RWPE1 (cell line): ENCODE results near the gene CPNE1.

Experiments
- CTCF ChIA-PET: fragments of 350-600 bp; sonication (Branson Sonifier 250); formaldehyde crosslinking; extraction: SDS; loops from one replicate; lab custom pipeline; 2021; lab: Yijun Ruan, JAX
- POLR2A ChIA-PET: fragments of 400-600 bp; formaldehyde crosslinking; extraction: SDS; loops from one replicate; lab custom pipeline; 2020; ENCODE audit warnings: antibody characterized with exemption; ENCODE audit not compliant: low non-redundant PET; lab: Yijun Ruan, JAX
- DNase-seq: peaks from one replicate; pipeline ENCODE4 v3.0.0; 2012; ENCODE audit warnings: low spot score
- H3K27ac ChIP-seq: fragments of 450-650 bp; 2 replicates; pipeline ENCODE4 v1.5.1; 2017
- TF ChIP-seq, protein P1 (sequence below): fragments of 450-650 bp; conservative IDR thresholded peaks from 2 replicates; pipeline ENCODE4 v1.5.1; 2017; ENCODE audit warnings: low read depth, mild to moderate bottlenecking

CPNE1 gene

DNA sequence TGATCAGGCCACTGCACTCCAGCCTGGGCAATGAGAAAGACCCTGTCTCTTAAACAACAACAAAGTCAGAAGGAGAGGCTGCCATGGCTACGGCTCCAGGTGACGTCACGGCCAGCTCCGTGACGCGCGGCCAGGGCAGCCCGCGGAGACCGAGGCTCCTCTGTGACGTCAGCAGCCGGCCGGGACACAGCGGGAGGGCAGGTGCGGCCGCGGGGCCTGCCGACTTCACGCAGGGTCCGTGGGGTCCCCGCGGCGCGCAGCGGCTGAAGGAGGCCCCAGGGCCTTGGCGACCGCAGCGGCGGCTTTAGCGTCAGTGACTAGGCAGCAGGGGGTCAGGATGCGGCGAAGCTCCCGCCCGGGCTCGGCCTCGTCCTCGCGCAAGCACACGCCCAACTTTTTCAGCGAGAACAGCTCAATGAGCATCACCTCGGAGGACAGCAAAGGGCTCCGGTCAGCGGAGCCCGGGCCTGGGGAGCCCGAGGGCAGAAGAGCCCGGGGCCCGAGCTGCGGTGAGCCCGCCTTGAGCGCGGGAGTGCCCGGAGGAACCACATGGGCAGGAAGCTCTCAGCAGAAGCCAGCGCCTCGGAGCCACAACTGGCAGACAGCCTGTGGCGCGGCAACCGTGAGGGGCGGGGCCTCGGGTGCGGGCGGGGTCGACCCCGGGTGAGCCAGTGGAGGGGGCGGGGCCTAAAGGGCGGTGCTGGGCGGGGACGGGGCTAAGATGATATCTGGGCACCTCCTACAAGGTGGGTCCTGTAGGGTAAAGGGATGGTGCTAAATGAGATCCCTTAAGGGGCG is 48.8 kb downstream of the CPNE1 start, which contains the start of gene SPAG4:
Gene SPAG4 (plus strand): TSS at position 163 of the 798 bp plus-strand sequence. CDS start 175 bp downstream, at position 338.
- ChIA-PET POLR2A (interaction anchor here (0.6 to 0.8 kb wide), 2 partner anchors 48 to 143 kb away, joined by 3 to 5 read pairs; no protein-coding TSS in a partner anchor), CTCF (interaction anchor here (0.6 to 1.1 kb wide), 7 partner anchors 11 to 903 kb away, joined by 3 to 5 read pairs (median 4); no protein-coding TSS in a partner anchor)
- TF ChIP-seq, protein P1, sequence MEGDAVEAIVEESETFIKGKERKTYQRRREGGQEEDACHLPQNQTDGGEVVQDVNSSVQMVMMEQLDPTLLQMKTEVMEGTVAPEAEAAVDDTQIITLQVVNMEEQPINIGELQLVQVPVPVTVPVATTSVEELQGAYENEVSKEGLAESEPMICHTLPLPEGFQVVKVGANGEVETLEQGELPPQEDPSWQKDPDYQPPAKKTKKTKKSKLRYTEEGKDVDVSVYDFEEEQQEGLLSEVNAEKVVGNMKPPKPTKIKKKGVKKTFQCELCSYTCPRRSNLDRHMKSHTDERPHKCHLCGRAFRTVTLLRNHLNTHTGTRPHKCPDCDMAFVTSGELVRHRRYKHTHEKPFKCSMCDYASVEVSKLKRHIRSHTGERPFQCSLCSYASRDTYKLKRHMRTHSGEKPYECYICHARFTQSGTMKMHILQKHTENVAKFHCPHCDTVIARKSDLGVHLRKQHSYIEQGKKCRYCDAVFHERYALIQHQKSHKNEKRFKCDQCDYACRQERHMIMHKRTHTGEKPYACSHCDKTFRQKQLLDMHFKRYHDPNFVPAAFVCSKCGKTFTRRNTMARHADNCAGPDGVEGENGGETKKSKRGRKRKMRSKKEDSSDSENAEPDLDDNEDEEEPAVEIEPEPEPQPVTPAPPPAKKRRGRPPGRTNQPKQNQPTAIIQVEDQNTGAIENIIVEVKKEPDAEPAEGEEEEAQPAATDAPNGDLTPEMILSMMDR = no peak

DNA sequence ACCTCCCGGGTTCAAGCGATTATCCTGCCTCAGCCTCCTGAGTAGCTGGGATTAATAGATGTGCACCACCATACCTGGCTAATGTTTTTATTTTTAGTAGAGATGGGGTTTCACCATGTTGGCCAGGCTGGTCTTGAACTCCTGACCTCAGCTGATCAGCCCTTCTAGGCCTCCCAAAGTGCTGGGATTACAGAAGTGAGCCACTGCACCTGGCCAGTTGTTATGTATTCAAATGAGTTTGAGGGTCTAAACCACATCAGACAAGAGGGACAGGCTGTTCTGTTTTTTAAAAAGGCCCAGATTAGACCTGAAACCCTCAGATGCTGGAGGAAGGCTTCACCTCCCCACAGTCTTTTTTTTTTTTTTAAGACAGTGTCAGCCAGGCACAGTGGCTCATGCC is 53.2 kb downstream of the CPNE1 start:
- CTCF ChIA-PET = interaction anchor here (0.7 kb wide), 1 partner anchor 619 kb away, joined by 6 read pairs; no protein-coding TSS in a partner anchor
- POLR2A ChIA-PET = no interaction called here
- no peak overlapping the region for H3K27ac ChIP-seq
- DNase-seq = no peak
- TF ChIP-seq, protein P1 = no peak

More for the DNA sequence above, 48.8 kb downstream of the CPNE1 start, which contains the start of gene SPAG4:
- peak within 1 kb of the TSS; percentile 88 for H3K27ac ChIP-seq
- peak; percentile 100 for DNase-seq

DNA sequence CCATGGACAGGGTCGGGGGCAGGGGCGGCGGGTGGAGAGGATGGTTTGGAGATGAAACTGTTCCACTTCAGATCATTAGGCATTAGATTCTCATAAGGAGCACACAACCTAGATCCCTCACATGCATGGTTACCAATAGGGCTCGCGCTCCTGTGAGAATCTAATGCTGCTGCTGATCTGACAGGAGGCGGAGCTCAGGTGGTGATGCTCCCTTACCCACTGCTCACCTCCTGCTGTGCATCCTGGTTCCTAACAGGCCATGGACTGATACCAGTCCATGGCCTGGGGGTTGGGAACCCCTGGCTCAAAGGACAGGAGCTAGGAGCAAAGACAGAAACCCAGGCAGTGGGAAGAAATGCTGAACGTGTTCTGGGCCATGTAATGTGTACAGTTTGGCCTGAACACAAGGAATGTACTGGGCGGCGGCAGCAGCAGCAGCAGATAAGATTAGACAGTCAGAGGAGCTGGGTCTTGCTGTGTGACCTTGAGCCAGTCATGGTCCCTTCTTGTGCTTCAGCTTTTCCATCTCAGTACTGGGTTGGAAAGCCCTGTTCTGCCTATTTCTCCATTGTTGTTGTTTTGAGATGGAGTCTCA is 53.8 kb downstream of the CPNE1 start:
- POLR2A ChIA-PET = no interaction called here
- CTCF ChIA-PET = interaction anchor here (0.6 to 0.7 kb wide), 2 partner anchors 114 to 620 kb away, joined by 3 to 6 read pairs; no protein-coding TSS in a partner anchor
- DNase-seq = no peak

DNA sequence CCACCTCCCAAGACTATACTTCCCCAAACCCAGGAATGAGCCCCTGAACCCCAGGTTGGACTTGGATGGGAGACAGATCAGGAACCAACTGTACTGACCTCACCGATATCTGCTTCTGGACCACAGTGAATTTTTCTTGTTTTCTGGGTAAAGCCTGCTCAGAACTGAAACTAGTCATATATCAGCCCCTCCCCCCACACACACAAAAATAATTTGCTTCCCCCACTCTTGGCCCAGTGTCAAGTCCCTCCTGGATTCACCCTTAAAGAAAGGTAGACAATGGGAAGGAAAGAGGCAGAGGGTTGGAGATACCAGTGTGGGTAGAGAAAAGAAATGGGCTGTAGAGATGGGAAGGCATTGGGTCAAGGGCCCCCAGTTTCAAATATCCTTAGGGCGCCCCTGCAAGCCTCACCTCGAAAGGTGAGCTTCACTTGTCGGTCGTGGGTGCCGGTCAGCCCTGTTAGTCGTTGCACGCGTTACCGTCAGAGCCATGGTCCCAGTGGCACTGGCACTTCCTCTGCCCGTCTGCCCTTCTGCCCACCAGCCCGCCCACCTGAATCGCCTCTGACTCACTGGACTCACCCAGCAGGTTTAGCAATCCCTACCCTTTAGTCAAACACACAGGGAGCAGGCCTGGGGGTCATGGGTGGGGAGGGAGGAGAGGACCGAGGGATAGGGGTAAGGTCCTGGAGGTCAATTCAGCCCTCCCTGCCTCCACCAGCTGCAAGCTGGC is 57.5 kb downstream of the CPNE1 start:
- POLR2A ChIA-PET = no interaction called here
- TF ChIP-seq, protein P1 = no peak
- no peak overlapping the region for H3K27ac ChIP-seq
- peak; percentile 92 for DNase-seq
- CTCF ChIA-PET = interaction anchor here (0.6 to 0.7 kb wide), 4 partner anchors 18 to 343 kb away, joined by 4 to 6 read pairs (median 4); partner anchors contain the start of gene MMP24OS

More for the DNA sequence above, 53.8 kb downstream of the CPNE1 start:
- TF ChIP-seq, protein P1 = no peak
- no peak overlapping the region for H3K27ac ChIP-seq

DNA sequence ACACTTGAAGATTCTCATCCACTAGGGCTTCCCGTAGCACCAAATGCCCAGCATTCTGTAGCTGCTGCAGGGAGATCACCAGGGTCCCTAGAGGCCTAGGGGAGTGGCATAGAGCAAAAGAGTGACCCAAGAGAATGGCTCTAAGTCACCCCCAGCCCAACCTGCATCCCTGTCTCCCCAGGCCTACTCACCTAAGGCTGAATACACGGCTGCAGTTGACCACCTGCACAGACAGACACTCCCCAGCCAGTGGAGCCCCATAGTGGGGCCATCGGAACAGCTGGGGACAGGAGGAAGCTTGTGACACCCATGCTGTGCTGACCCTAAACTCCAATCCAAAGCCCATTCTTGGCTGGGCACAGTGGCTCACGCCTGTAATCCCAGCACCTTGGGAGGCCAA is 58.6 kb downstream of the CPNE1 start:
- no peak overlapping the region for H3K27ac ChIP-seq
- ChIA-PET CTCF (interaction anchor here (0.5 to 1.8 kb wide), 7 partner anchors 10 to 212 kb away, joined by 3 to 4 read pairs (median 3); partner anchors contain the start of gene SPAG4), POLR2A (interaction anchor here (0.6 kb wide), 1 partner anchor 36 kb away, joined by 4 read pairs; no protein-coding TSS in a partner anchor)
- no peak for DNase-seq
- TF ChIP-seq, protein P1 = no peak
